IPS-15b (cell line): ENCODE measurements around the gene HARS2.
"Not testable (repeated sequence)": the region's sequence is repeated elsewhere in the genome, so short reads cannot be mapped to it uniquely, and the experiment has no call there.

Source experiments
- H3K27me3 ChIP-seq: one replicate; pipeline ENCODE4 v1.6.1; 2013; ENCODE audit warnings: low read length; ENCODE audit not compliant: control insufficient read depth, insufficient read depth
- H3K36me3 ChIP-seq: one replicate; pipeline ENCODE4 v1.6.1; 2013; ENCODE audit warnings: low read length; ENCODE audit not compliant: control insufficient read depth, insufficient read depth
- H3K4me1 ChIP-seq: one replicate; pipeline ENCODE4 v1.6.1; 2013; ENCODE audit warnings: mild to moderate bottlenecking, low read length; ENCODE audit not compliant: control insufficient read depth, insufficient read depth
- H3K4me3 ChIP-seq: one replicate; pipeline ENCODE4 v1.5.1; 2013; ENCODE audit warnings: low read depth, low read length
- H3K9ac ChIP-seq: one replicate; pipeline ENCODE4 v1.6.1; 2013; ENCODE audit warnings: low read depth, mild to moderate bottlenecking, low read length
- H3K9me3 ChIP-seq: one replicate; pipeline ENCODE4 v1.6.1; 2013; ENCODE audit warnings: mild to moderate bottlenecking, low read length; ENCODE audit not compliant: control insufficient read depth, insufficient read depth

Gene HARS2

GRCh38 chr5:140673187-140673976 is 17.9 kb upstream of the HARS2 start, which contains the start of gene DND1:
TSS of gene DND1 (minus strand) at chr5:140673576. CDS start at chr5:140673542, 34 bp downstream.
- Histone ChIP-seq H3K4me3 (peak within 1 kb of the TSS; percentile 26), H3K27me3 (no peaks in the 10 kb centered on the region), H3K9me3 (no peaks in the 10 kb centered on the region), H3K9ac (peak within 1 kb of the TSS; percentile 37), H3K4me1 (peaks cover 4% of the 10 kb centered on the region), H3K36me3 (peaks cover 50% of the 10 kb centered on the region)

GRCh38 chr5:140674211-140674610 is 17.0 kb upstream of the HARS2 start:
- Histone ChIP-seq H3K4me3 (no peak overlapping the region), H3K9me3 (no peaks in the 10 kb centered on the region), H3K27me3 (no peaks in the 10 kb centered on the region), H3K9ac (no peak overlapping the region), H3K36me3 (peaks cover 42% of the 10 kb centered on the region), H3K4me1 (peaks cover 4% of the 10 kb centered on the region)

- peaks cover 4% of the 10 kb centered on the region for H3K4me1 ChIP-seq
Observed at GRCh38 chr5:140674629-140675028, 16.6 kb upstream of the HARS2 start.

GRCh38 chr5:140677947-140678346 is 13.3 kb upstream of the HARS2 start:
- H3K27me3 ChIP-seq: no peaks in the 10 kb centered on the region
- H3K9me3 ChIP-seq: no peaks in the 10 kb centered on the region
- peaks cover 34% of the 10 kb centered on the region for H3K36me3 ChIP-seq
- H3K9ac ChIP-seq: no peak overlapping the region
- no peaks in the 10 kb centered on the region for H3K4me1 ChIP-seq
- no peak overlapping the region for H3K4me3 ChIP-seq

More at GRCh38 chr5:140674629-140675028, 16.6 kb upstream of the HARS2 start:
- Histone ChIP-seq H3K9me3 (no peaks in the 10 kb centered on the region), H3K4me3 (no peak overlapping the region), H3K36me3 (peaks cover 37% of the 10 kb centered on the region), H3K27me3 (no peaks in the 10 kb centered on the region), H3K9ac (no peak overlapping the region)

- Histone ChIP-seq H3K9me3 (no peaks in the 10 kb centered on the region), H3K9ac (no peak overlapping the region), H3K27me3 (no peaks in the 10 kb centered on the region), H3K36me3 (peaks cover 29% of the 10 kb centered on the region), H3K4me1 (no peaks in the 10 kb centered on the region), H3K4me3 (no peak overlapping the region)
Observed at GRCh38 chr5:140678993-140679392, 12.3 kb upstream of the HARS2 start.

GRCh38 chr5:140690376-140690932 is 801 bp upstream of the HARS2 start:
- peak overlapping the region; percentile 91 for H3K9ac ChIP-seq
- H3K9me3 ChIP-seq: no peaks in the 10 kb centered on the region
- peak overlapping the region; percentile 100 for H3K4me3 ChIP-seq
- no peaks in the 10 kb centered on the region for H3K4me1 ChIP-seq
- no peaks in the 10 kb centered on the region for H3K27me3 ChIP-seq
- H3K36me3 ChIP-seq: peaks cover 10% of the 10 kb centered on the region

- H3K4me1 ChIP-seq: peaks cover 4% of the 10 kb centered on the region
- H3K4me3 ChIP-seq: no peak overlapping the region
- no peaks in the 10 kb centered on the region for H3K9me3 ChIP-seq
- H3K9ac ChIP-seq: no peak overlapping the region
- H3K27me3 ChIP-seq: no peaks in the 10 kb centered on the region
- H3K36me3 ChIP-seq: peaks cover 37% of the 10 kb centered on the region
Observed at GRCh38 chr5:140694276-140694675, 3.0 kb downstream of the HARS2 start.

- Histone ChIP-seq H3K9ac (no peak overlapping the region), H3K36me3 (peaks cover 37% of the 10 kb centered on the region), H3K9me3 (no peaks in the 10 kb centered on the region), H3K27me3 (no peaks in the 10 kb centered on the region), H3K4me3 (no peak overlapping the region), H3K4me1 (peaks cover 7% of the 10 kb centered on the region)
Observed at GRCh38 chr5:140696891-140697492, 5.7 kb downstream of the HARS2 start.

- peak within 1 kb of the TSS; percentile 94 for H3K9ac ChIP-seq
- peaks cover 35% of the 10 kb centered on the region for H3K36me3 ChIP-seq
- no peaks in the 10 kb centered on the region for H3K27me3 ChIP-seq
- peak within 1 kb of the TSS; percentile 97 for H3K4me3 ChIP-seq
- H3K9me3 ChIP-seq: no peaks in the 10 kb centered on the region
- peaks cover 7% of the 10 kb centered on the region for H3K4me1 ChIP-seq
Observed at GRCh38 chr5:140700177-140701144, 9.2 kb downstream of the HARS2 start, which contains the start of gene ZMAT2. TSS of gene ZMAT2 (plus strand) at chr5:140700447. CDS start at chr5:140700461, 14 bp downstream.

- no peaks in the 10 kb centered on the region for H3K9me3 ChIP-seq
- H3K4me1 ChIP-seq: no peaks in the 10 kb centered on the region
- H3K27me3 ChIP-seq: no peaks in the 10 kb centered on the region
- H3K9ac ChIP-seq: no peak overlapping the region
- H3K36me3 ChIP-seq: peaks cover 15% of the 10 kb centered on the region
- no peak overlapping the region for H3K4me3 ChIP-seq
Observed at GRCh38 chr5:140707812-140708211, 16.6 kb downstream of the HARS2 start.

GRCh38 chr5:140708787-140709186 is 17.5 kb downstream of the HARS2 start:
- H3K4me1 ChIP-seq, H3K9ac ChIP-seq, H3K4me3 ChIP-seq, H3K9me3 ChIP-seq, H3K27me3 ChIP-seq: not testable (repeated sequence)
- peaks cover 11% of the 10 kb centered on the region for H3K36me3 ChIP-seq
